ENCODE data around the gene JMJD6. TPM values are rescaled to one million over a fixed set of nuclear protein-coding genes. Genes with fewer than 3 reads are reported as not detected.
"Not testable (repeated sequence)": the region's sequence is repeated elsewhere in the genome, so short reads cannot be mapped to it uniquely, and the experiment has no call there.

The JMJD6 gene
- total RNA-seq, 2 donors from 2014 or later, result 35.0 to 37.4 TPM

- Histone ChIP-seq H3K4me3 (no peak overlapping the region), H3K27me3 (no peaks in the 10 kb centered on the region), H3K36me3 (peaks cover 37% of the 10 kb centered on the region), H3K4me1 (peaks cover 0 to 18% of the 10 kb centered on the region in 2 donors), H3K9me3 (no peaks in the 10 kb centered on the region), H3K27ac (peak overlapping the region; percentile 62 to 78)
- no peak for DNase-seq (ENCODE audit: low spot score)
- TF ChIP-seq CTCF (IDR thresholded peaks at IDR 0.05), result no peak
These were observed 21.4 kb upstream of the JMJD6 start for GRCh38 chr17:76747716-76748363.

GRCh38 chr17:76745785-76746184, 19.4 kb upstream of the JMJD6 start:
- H3K27ac ChIP-seq; DNase-seq (ENCODE audit: low spot score): not testable (repeated sequence)
- H3K36me3 ChIP-seq, result peaks cover 50% of the 10 kb centered on the region

GRCh38 chr17:76744747-76745146, 18.3 kb upstream of the JMJD6 start:
- peaks cover 50% of the 10 kb centered on the region for H3K36me3 ChIP-seq
- no peak for DNase-seq (ENCODE audit: low spot score)
- H3K4me1 ChIP-seq, result peaks cover 0 to 24% of the 10 kb centered on the region in 2 donors
- H3K27ac ChIP-seq, result peak overlapping the region; percentile 51 to 71
- no peak for TF ChIP-seq CTCF (IDR thresholded peaks at IDR 0.05)
- no peaks in the 10 kb centered on the region for H3K9me3 ChIP-seq
- no peak overlapping the region for H3K4me3 ChIP-seq
- no peaks in the 10 kb centered on the region for H3K27me3 ChIP-seq

More at GRCh38 chr17:76745785-76746184, 19.4 kb upstream of the JMJD6 start:
- not testable (repeated sequence) for H3K27me3 ChIP-seq, H3K9me3 ChIP-seq, H3K4me3 ChIP-seq
- H3K4me1 ChIP-seq, result peaks cover 0 to 22% of the 10 kb centered on the region in 2 donors

GRCh38 chr17:76742958-76743357, 16.6 kb upstream of the JMJD6 start:
- no peaks in the 10 kb centered on the region for H3K9me3 ChIP-seq
- H3K4me1 ChIP-seq, result peaks cover 0 to 31% of the 10 kb centered on the region in 2 donors
- no peaks in the 10 kb centered on the region for H3K27me3 ChIP-seq
- no peak overlapping the region for H3K4me3 ChIP-seq
- peak overlapping the region in 1 of 2 donors; percentile 99 for H3K27ac ChIP-seq
- no peak for DNase-seq (ENCODE audit: low spot score)
- TF ChIP-seq CTCF (IDR thresholded peaks at IDR 0.05), result no peak
- peaks cover 50% of the 10 kb centered on the region for H3K36me3 ChIP-seq

GRCh38 chr17:76740329-76741118, 14.1 kb upstream of the JMJD6 start:
- no peak overlapping the region for H3K4me3 ChIP-seq
- no peaks in the 10 kb centered on the region for H3K27me3 ChIP-seq
- no peaks in the 10 kb centered on the region for H3K9me3 ChIP-seq
- no peak for DNase-seq (ENCODE audit: low spot score)
- H3K27ac ChIP-seq, result peak overlapping the region; percentile 99 to 100
- H3K36me3 ChIP-seq, result peaks cover 43% of the 10 kb centered on the region
- no peak for TF ChIP-seq CTCF (IDR thresholded peaks at IDR 0.05)
- peaks cover 0 to 25% of the 10 kb centered on the region in 2 donors for H3K4me1 ChIP-seq

GRCh38 chr17:76739568-76740115, 13.2 kb upstream of the JMJD6 start:
- not testable (repeated sequence) for H3K4me3 ChIP-seq; DNase-seq (ENCODE audit: low spot score); H3K9me3 ChIP-seq; H3K27me3 ChIP-seq
- Histone ChIP-seq H3K36me3 (peaks cover 43% of the 10 kb centered on the region), H3K4me1 (peaks cover 0 to 33% of the 10 kb centered on the region in 2 donors), H3K27ac (peak overlapping the region; percentile 99 to 100)
